Iris pigment epithelial cell (primary cell): Measurements from ENCODE around the gene CCDC116.
"Not testable (repeated sequence)": the region's sequence is repeated elsewhere in the genome, so short reads cannot be mapped to it uniquely, and the experiment has no call there.

Source experiments
- DNase-seq: peaks from one replicate; pipeline ENCODE4 v3.0.0-alpha.2; 2011; ENCODE audit warnings: low read depth

CCDC116 gene

GRCh38 chr22:21609556-21610157 lies 22.9 kb upstream of the CCDC116 start:
- not testable (repeated sequence) for DNase-seq

GRCh38 chr22:21611210-21611977 lies 21.2 kb upstream of the CCDC116 start:
- DNase-seq = no peak

GRCh38 chr22:21612858-21613257 lies 19.7 kb upstream of the CCDC116 start:
- no peak for DNase-seq

GRCh38 chr22:21613553-21614233 lies 18.9 kb upstream of the CCDC116 start:
- DNase-seq = no peak

- no peak for DNase-seq
Observed at GRCh38 chr22:21615731-21616130, 16.8 kb upstream of the CCDC116 start.

GRCh38 chr22:21617337-21617736 lies 15.2 kb upstream of the CCDC116 start:
- DNase-seq = not testable (repeated sequence)

- no peak for DNase-seq
Observed at GRCh38 chr22:21621025-21621424, 11.5 kb upstream of the CCDC116 start.

- DNase-seq = no peak
Observed at GRCh38 chr22:21622011-21622918, 10.3 kb upstream of the CCDC116 start.

GRCh38 chr22:21622919-21623647 lies 9.5 kb upstream of the CCDC116 start:
- no peak for DNase-seq

GRCh38 chr22:21623648-21623970 lies 9.0 kb upstream of the CCDC116 start:
- no peak for DNase-seq

GRCh38 chr22:21624120-21624879 lies 8.3 kb upstream of the CCDC116 start:
- DNase-seq = peak; percentile 28

- no peak for DNase-seq
Observed at GRCh38 chr22:21624880-21625791, 7.4 kb upstream of the CCDC116 start.

GRCh38 chr22:21626073-21626734 lies 6.4 kb upstream of the CCDC116 start:
- no peak for DNase-seq

- no peak for DNase-seq
Observed at GRCh38 chr22:21626735-21627469, 5.7 kb upstream of the CCDC116 start.

- no peak for DNase-seq
Observed at GRCh38 chr22:21628386-21629254, 3.9 kb upstream of the CCDC116 start.

- peak; percentile 92 for DNase-seq
Observed at GRCh38 chr22:21629255-21630149, 3.1 kb upstream of the CCDC116 start, which contains the start of gene YDJC. TSS of gene YDJC (minus strand) at chr22:21630022. CDS start at chr22:21630014, 8 bp downstream.
